HepG2 (cell line): ENCODE measurements around the gene SHMT1. TPM values are rescaled to one million over a fixed set of nuclear protein-coding genes. Genes with fewer than 3 reads are reported as not detected.
"Not testable (repeated sequence)": the region's sequence is repeated elsewhere in the genome, so short reads cannot be mapped to it uniquely, and the experiment has no call there.

Source experiments
- ATAC-seq: fragments of 200-7000 bp; cut with Tn5 transposase; 3 replicates; pipeline ENCODE4 v1.9.1; 2020; ENCODE audit warnings: mild to moderate bottlenecking, moderate library complexity
- BruUV-seq: library from RNA; stranded (reverse); fragments of 400-500 nt; replicated peaks from 2 replicates; lab custom pipeline; 2021; lab: Mats Ljungman, UMichigan
- CTCF ChIA-PET: fragments of 300-600 bp; formaldehyde crosslinking; extraction: SDS; loops from one replicate; lab custom pipeline; 2021; ENCODE audit warnings: low total read pairs, inconsistent platforms, low intra/inter-chr PET ratio; lab: Yijun Ruan, JAX
- POLR2A ChIA-PET: fragments of 350-600 bp; sonication (Branson Sonifier 250); formaldehyde crosslinking; loops from one replicate; lab custom pipeline; 2020; ENCODE audit warnings: antibody characterized with exemption, inconsistent platforms; lab: Yijun Ruan, JAX
- DNase-seq: peaks from one replicate; pipeline ENCODE4 v3.0.0-alpha.2; 2015; ENCODE audit warnings: low spot score
- FAIRE-seq: peaks from 3 replicates; lab custom pipeline; 2011; peaks lifted over from hg19 to GRCh38; lab: Jason Lieb, UNC
- H2AFZ ChIP-seq: one replicate; pipeline ENCODE4 v1.6.1; 2011; ENCODE audit warnings: low read length, inconsistent platforms
- H3K27ac ChIP-seq: fragments of 300-600 bp; 3 replicates; pipeline ENCODE4 v1.8.0; 2011; ENCODE audit warnings: mixed run types, mild to moderate bottlenecking, mixed read lengths, low read length, inconsistent platforms; ENCODE audit not compliant: insufficient read depth; ENCODE audit errors: extremely low read length
- H3K27me3 ChIP-seq, 2 experiments: fragments of 200-600 bp in 1 of 2; 2 replicates in 1 of 2; 3 replicates in 1 of 2; pipeline versions ENCODE4 v1.6.0 to v1.8.0; 2011; ENCODE audit warnings: low read length in 2 of 2, mild to moderate bottlenecking in 2 of 2, moderate library complexity in 2 of 2, inconsistent platforms in 1 of 2; ENCODE audit not compliant: insufficient read depth in 2 of 2, control insufficient read depth in 1 of 2
- H3K36me3 ChIP-seq, 2 experiments: fragments of 200-600 bp in 1 of 2; replicated peaks in 1 of 2; 2 replicates in 1 of 2; 3 replicates in 1 of 2; pipeline versions ENCODE4 v1.5.1 to v1.8.0; 2011; ENCODE audit warnings: low read length in 2 of 2, inconsistent platforms in 1 of 2; ENCODE audit not compliant: insufficient read depth in 2 of 2, control insufficient read depth in 1 of 2
- H3K4me1 ChIP-seq: 2 replicates; pipeline ENCODE4 v1.5.1; 2012; ENCODE audit warnings: low read length, inconsistent platforms; ENCODE audit not compliant: insufficient read depth
- H3K4me2 ChIP-seq: 2 replicates; pipeline ENCODE4 v1.6.0; 2011; ENCODE audit warnings: low read depth, low read length, inconsistent platforms
- H3K4me3 ChIP-seq, 3 experiments: fragments of 200-600 bp in 1 of 3; sonication (generic), shearing (Covaris generic) in 1 of 3; replicated peaks in 1 of 3; 2 replicates each; pipeline ENCODE4 v1.5.1; 2011 to 2016; ENCODE audit warnings: low read length in 3 of 3, inconsistent platforms in 2 of 3, low read depth in 2 of 3, mild to moderate bottlenecking in 2 of 3, control low read depth in 1 of 3, mixed read lengths in 1 of 3; ENCODE audit not compliant: insufficient read depth in 1 of 3
- H3K79me2 ChIP-seq: one replicate; pipeline ENCODE4 v1.6.1; 2011; ENCODE audit warnings: low read length, inconsistent platforms; ENCODE audit not compliant: insufficient read depth
- H3K9ac ChIP-seq: 2 replicates; pipeline ENCODE4 v1.6.0; 2011; ENCODE audit warnings: mild to moderate bottlenecking, low read depth, low read length, inconsistent platforms; ENCODE audit not compliant: insufficient read depth
- H3K9me3 ChIP-seq: 2 replicates; pipeline ENCODE4 v1.5.1; 2012; ENCODE audit warnings: mild to moderate bottlenecking, low read length
- H4K20me1 ChIP-seq: 2 replicates; pipeline ENCODE4 v1.6.0; 2011; ENCODE audit warnings: inconsistent platforms, mild to moderate bottlenecking, low read length, moderate library complexity; ENCODE audit not compliant: insufficient read depth
- ARHGAP35 ChIP-seq: sonication (generic); formaldehyde crosslinking; IDR thresholded peaks from 2 replicates; pipeline ENCODE4 v1.9.0; 2022; ENCODE audit warnings: mild to moderate bottlenecking, inconsistent platforms, moderate library complexity, missing genetic modification reagents, borderline replicate concordance
- DDIT3 ChIP-seq: sonication (generic); formaldehyde crosslinking; IDR thresholded peaks from 2 replicates; pipeline ENCODE4 v1.4.0; 2020; ENCODE audit warnings: mild to moderate bottlenecking, missing genetic modification reagents
- MIXL1 ChIP-seq: IDR thresholded peaks from 2 replicates; pipeline ENCODE4 v1.6.1; 2016
- ZNF292 ChIP-seq: sonication (generic); formaldehyde crosslinking; IDR thresholded peaks from 2 replicates; pipeline ENCODE4 v1.8.1; 2022; ENCODE audit warnings: mild to moderate bottlenecking, low read depth, missing genetic modification reagents, borderline replicate concordance
- WGBS: methylation state at CpG from one replicate; pipeline ENCODE4 v1.1.6; 2017; ENCODE audit warnings: low lambda C conversion rate; 5-methylcytosine and 5-hydroxymethylcytosine counted together
- in situ Hi-C: cut with HindIII; loops from 2 replicates; pipeline ENCODE4 v1.10.0; 2017; ENCODE audit warnings: low pct_unique_long_range_greater_than_20kb; ENCODE audit not compliant: extremely low pct_ligation_motif_present
- intact Hi-C: fragments of 100-400 bp; cut with micrococcal nuclease; formaldehyde crosslinking; loops from one replicate; pipeline ENCODE4 v1.10.0; 2022; ENCODE audit not compliant: unreplicated experiment
- polyA plus RNA-seq, 8 experiments: library from polyadenylated mRNA; depleted of rRNA in 3 of 8; stranded (reverse) in 7 of 8; unstranded in 1 of 8; fragments of >200 nt; fragmentation: Illumina TruSeq in 4 of 8; extraction: Trizol in 4 of 8; gene quantifications; 2 replicates each; pipeline versions ENCODE4 v1.2.1 to v1.2.3, GENCODE V29; 2011 to 2016; ENCODE audit warnings: low read depth in 4 of 8, missing spikeins in 1 of 8, mixed read lengths in 1 of 8; ENCODE audit not compliant: insufficient read depth in 1 of 8
- total RNA-seq, 5 experiments: library from RNA; depleted of rRNA; stranded (reverse); fragments of >200 nt; fragmentation: Illumina TruSeq; extraction: Trizol; gene quantifications; 2 replicates each; pipeline ENCODE4 v1.2.3, GENCODE V29; 2016; ENCODE audit warnings: low read depth in 1 of 5

The SHMT1 gene
- total and polyA plus RNA-seq, 2 of the 13 experiments (the other 11 are each of a cell fraction or from before 2014, with no cell fraction given): 21.3 to 48.8 TPM

GRCh38 chr17:18374216-18374615 is 10.9 kb upstream of the SHMT1 start:
- Histone ChIP-seq H3K9me3 (peaks cover 6% of the 10 kb centered on the region), H3K4me3 (no peak overlapping the region), H3K27me3 (no peaks in the 10 kb centered on the region; a peak in 1 of 5 replicates), H3K4me1 (peaks cover 17% of the 10 kb centered on the region), H3K4me2 (no peak overlapping the region), H2AFZ (no peak overlapping the region), H3K9ac (no peak overlapping the region), H3K79me2 (no peaks in the 10 kb centered on the region), H3K36me3 (no peaks in the 10 kb centered on the region), H4K20me1 (no peaks in the 10 kb centered on the region), H3K27ac (no peak overlapping the region)
- in situ Hi-C loops (no loop called here), intact Hi-C loops (no loop called here)
- TF ChIP-seq ARHGAP35 (CRISPR knock-in tag) (no peak), DDIT3 (CRISPR knock-in tag) (no peak), ZNF292 (CRISPR knock-in tag) (no peak), MIXL1 (CRISPR knock-in tag) (no peak)
- BruUV-seq: no TSS peak
- DNase-seq (no peak), ATAC-seq (no peak), FAIRE-seq (no peak)
- 56% methylated on average over 7 of the region's 7 CpGs for WGBS
- ChIA-PET CTCF (no interaction called here), POLR2A (no interaction called here)

- H3K79me2 ChIP-seq, ATAC-seq, POLR2A ChIA-PET, FAIRE-seq, H3K4me3 ChIP-seq, H4K20me1 ChIP-seq, BruUV-seq, H3K27me3 ChIP-seq, H3K9ac ChIP-seq, intact Hi-C loops, H3K4me2 ChIP-seq, in situ Hi-C loops, H3K27ac ChIP-seq, H3K9me3 ChIP-seq, H2AFZ ChIP-seq, H3K36me3 ChIP-seq, CTCF ChIA-PET, DNase-seq: not testable (repeated sequence)
- H3K4me1 ChIP-seq: peaks cover 17% of the 10 kb centered on the region
- whole genome bisulfite sequencing: 58% methylated on average over 6 of the region's 6 CpGs
These were observed 9.8 kb upstream of the SHMT1 start for GRCh38 chr17:18373181-18373580.
